Loucy (cell line): ENCODE data around the gene UBAC2.

Source experiments
- EZH2phosphoT487 ChIP-seq: fragments of 200-600 bp; IDR thresholded peaks from 2 replicates; pipeline ENCODE4 v1.6.1; 2018; ENCODE audit warnings: antibody characterized with exemption, mild to moderate bottlenecking, moderate library complexity, borderline replicate concordance
- TF ChIP-seq, protein P1 (sequence below): fragments of 200-600 bp; sonication (generic); conservative IDR thresholded peaks from 2 replicates; pipeline ENCODE4 v1.5.1; 2014; ENCODE audit warnings: mild to moderate bottlenecking, antibody characterized with exemption, low read length

DNA sequence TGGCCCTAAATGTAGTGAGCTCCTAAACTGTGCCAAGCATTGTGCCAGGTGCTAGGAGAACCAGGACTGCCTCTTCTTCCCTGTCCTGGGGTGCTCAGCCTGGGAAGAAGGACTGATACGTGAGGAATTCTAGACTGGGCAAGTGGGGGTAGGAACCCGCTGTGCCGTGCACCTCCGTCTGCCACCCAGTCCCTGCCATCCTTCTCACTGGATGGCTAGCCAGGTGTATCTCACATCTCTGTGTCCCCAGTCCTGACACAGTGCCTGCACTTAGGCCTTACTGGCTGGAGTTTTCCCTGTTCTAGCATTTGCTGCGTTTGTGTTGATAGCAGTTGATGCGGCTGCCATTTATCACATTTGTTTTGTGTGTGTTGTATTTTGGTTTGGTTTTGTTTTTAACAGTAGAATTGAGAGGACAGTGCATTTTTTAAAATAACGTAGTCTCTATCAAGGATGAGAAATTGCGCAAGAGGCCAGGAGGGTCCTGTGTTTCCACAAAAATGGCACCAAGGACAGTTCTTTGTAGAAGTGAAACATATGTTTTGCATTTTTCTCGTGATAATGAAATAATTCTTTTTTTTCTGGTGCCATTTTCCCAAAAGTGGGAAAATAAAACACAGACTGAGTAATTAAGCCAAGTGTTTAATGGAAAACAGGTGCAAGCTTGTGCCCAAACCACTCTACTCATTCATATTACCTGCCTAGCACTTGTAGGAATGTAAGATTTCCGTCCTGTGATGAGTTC lies 111.3 kb downstream of the UBAC2 start:
- TF ChIP-seq, protein P1, sequence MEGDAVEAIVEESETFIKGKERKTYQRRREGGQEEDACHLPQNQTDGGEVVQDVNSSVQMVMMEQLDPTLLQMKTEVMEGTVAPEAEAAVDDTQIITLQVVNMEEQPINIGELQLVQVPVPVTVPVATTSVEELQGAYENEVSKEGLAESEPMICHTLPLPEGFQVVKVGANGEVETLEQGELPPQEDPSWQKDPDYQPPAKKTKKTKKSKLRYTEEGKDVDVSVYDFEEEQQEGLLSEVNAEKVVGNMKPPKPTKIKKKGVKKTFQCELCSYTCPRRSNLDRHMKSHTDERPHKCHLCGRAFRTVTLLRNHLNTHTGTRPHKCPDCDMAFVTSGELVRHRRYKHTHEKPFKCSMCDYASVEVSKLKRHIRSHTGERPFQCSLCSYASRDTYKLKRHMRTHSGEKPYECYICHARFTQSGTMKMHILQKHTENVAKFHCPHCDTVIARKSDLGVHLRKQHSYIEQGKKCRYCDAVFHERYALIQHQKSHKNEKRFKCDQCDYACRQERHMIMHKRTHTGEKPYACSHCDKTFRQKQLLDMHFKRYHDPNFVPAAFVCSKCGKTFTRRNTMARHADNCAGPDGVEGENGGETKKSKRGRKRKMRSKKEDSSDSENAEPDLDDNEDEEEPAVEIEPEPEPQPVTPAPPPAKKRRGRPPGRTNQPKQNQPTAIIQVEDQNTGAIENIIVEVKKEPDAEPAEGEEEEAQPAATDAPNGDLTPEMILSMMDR, result no peak
- no peak for TF ChIP-seq EZH2phosphoT487
